Measurements from ENCODE around the gene RPEL1.
"Not testable (repeated sequence)": the region's sequence is repeated elsewhere in the genome, so short reads cannot be mapped to it uniquely, and the experiment has no call there.

The RPEL1 gene

GRCh38 chr10:103245587-103245986 is at the start of gene RPEL1:
Gene RPEL1 (plus strand): TSS chr10:103245887. CDS start chr10:103245997, 110 bp downstream.
- not testable (repeated sequence) for DNase-seq

DNA sequence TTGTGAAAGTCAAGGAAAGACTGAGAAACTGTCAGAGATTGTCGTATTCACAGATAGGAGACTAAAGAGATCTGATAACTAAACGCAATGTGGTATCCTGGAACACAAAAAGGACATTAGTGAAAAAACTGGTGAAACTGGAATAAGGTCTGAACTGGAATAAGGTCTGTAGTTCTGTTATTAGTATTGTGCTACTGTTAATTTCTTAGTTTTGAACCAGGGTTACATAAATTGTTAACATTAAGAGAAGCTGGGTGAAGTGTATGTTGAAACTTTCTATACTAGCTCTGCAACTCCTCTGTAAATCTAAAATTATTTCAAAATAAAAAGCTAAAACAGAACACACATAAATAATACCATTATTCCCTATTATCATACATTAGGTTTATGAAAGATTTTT is 49.2 kb upstream of the RPEL1 start:
- no peak for DNase-seq

- no peak for DNase-seq
Observed at GRCh38 chr10:103197174-103197573, 48.5 kb upstream of the RPEL1 start.

DNA sequence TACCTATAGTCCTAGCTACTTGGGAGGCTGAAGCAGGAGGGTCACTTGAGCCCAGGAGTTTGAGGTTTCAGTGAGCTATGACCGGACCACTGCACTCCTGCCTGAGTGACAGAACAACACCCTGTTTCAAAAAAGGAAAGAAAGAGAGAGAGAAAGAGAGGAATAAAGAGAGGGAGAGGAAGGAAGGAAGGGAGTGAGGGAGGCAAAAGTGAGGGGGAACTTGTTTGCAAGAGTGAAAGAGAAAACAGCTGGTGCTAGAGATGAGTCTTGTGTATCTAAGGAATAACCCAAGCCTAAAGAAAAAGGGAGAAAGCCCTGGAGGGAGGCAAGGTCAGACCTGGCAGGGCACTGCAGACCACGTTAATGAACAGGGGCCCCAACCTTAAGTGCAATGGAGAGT is 47.8 kb upstream of the RPEL1 start:
- DNase-seq = no peak

GRCh38 chr10:103198648-103199047 is 47.0 kb upstream of the RPEL1 start:
- DNase-seq = no peak

DNA sequence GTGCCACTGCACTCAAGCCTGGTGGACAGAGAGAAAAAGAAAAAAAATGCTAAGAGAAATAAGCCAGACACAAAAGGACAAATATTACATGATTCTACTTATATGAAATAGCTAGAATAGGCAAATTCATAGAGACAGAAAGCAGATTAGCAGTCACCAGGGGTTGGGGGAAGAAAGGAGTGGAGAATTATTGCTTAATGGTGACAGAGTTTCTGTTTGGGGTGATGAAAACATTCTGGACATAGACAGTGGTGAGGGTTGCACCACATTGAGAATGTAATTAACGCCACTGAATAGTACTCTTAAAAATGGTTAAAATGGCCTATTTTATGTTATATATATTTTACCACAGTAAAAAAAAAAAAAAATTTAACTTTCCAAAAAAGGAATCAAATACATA is 46.2 kb upstream of the RPEL1 start:
- no peak for DNase-seq

DNA sequence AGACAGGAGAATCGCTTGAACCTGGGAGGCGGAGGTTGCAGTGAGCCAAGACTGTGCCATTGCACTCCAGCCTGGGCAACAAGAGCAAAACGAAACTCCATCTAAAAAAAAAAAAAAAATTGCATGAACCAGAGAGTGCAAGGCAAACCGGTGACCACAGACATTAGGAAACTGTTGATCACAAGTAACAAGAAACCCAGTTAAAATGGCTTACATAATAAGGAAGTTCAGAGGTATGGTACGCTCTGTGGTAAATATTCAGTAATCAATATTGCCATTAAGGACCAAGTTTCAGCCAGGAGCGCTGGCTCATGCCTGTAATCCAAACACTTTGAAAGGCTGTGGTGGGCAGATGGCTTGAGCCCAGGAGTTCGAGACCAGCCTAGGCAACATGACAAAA is 43.4 kb upstream of the RPEL1 start:
- DNase-seq = no peak

GRCh38 chr10:103203466-103203865 is 42.2 kb upstream of the RPEL1 start:
- DNase-seq = no peak

DNA sequence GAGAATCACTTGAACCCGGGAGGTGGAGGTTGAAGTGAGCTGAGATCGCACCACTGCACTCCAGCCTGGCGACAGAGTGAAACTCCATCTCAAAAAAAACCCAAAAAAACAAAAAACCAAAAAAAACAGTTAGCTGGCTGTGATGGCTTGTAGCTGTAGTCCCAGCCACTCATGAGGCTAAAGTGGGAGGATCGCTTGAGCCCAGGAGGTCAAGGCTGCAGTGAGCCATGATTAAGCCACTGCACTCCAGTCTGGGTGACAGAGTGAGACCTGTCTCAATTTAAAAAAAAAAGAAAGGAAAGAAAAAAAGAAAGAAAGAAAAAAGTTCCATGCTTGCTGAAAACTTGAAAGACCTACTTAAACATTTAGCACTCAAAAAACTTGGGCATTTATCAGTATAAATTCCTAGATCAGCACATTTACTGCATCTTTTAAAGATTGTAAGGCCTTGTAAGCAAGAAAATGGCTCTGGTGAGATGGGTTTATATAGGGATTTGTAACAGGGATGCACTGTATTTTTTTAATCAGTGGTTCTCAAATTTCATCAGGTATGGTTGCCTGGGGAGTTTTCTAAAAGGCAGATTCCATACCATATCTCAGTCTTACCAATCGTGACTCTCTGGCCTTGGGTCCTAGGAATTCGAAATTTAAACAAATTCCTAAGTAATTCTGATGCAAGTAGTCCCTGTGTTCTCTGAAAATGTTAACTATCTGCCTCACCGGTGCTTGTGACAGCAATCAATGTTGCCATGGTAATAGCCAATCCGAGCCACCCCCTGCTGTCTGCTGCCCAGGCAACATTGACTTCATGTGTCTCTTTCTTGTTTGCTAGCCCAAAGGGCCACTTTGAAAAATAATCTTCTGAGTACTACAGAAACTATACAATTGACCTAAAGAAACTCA is 41.1 kb upstream of the RPEL1 start:
- DNase-seq = no peak

DNA sequence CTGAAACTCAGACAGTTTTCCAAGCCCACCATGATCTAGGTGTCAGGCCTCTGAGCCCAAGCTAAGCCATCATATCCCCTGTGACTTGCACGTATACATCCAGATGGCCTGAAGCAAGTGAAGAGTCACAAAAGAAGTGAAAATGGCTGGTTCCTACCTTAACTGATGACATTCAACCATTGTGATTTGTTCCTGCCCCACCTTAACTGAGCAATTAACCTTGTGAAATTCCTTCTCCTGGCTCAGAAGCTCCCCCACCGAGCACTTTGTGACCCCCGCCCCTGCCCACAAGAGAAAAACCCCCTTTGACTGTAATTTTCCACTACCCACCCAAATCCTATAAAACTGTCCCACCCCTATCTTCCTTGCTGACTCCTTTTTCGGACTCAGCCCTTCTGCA is 40.3 kb upstream of the RPEL1 start:
- DNase-seq = not testable (repeated sequence)

GRCh38 chr10:103206715-103207114 is 39.0 kb upstream of the RPEL1 start:
- not testable (repeated sequence) for DNase-seq

GRCh38 chr10:103207141-103207540 is 38.5 kb upstream of the RPEL1 start:
- DNase-seq = no peak

GRCh38 chr10:103207643-103208042 is 38.0 kb upstream of the RPEL1 start:
- not testable (repeated sequence) for DNase-seq

DNA sequence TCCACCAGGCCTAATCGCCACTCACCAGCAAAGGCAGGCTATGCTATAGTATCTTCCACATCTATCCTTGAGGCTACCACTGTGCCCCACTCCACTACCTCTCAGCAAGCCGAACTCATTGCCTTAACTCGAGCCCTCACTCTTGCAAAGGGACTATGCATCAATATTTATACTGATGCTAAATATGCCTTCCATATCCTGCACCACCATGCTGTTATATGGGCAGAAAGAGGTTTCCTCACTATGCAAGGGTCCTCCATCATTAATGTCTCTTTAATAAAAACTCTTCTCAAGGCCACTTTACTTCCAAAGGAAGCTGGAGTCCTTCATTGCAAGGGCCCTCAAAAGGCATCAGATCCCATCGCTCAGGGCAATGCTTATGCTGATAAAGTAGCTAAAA is 35.4 kb upstream of the RPEL1 start:
- not testable (repeated sequence) for DNase-seq

- DNase-seq = no peak
Observed at GRCh38 chr10:103215601-103216000, 30.1 kb upstream of the RPEL1 start.

- DNase-seq = not testable (repeated sequence)
Observed at GRCh38 chr10:103216362-103216761, 29.3 kb upstream of the RPEL1 start.

DNA sequence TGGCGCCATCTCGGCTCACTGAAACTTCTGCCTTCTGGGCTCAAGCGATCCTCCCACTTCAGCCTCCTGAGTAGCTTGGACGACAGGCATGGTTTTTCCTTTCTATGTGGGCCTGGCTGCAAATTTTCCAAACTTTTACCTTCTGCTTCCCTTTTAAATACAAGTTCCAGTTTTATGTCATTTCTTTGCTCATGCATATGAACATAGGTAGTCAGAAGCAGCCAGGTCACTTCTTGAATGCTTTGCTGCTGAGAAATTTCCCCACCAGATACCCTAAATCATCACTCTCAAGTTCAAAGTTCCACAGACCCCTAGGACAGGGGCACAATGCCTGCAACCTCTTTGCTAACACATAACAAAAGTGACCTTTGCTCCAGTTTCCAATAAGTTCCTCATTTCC is 21.6 kb upstream of the RPEL1 start:
- DNase-seq = no peak

DNA sequence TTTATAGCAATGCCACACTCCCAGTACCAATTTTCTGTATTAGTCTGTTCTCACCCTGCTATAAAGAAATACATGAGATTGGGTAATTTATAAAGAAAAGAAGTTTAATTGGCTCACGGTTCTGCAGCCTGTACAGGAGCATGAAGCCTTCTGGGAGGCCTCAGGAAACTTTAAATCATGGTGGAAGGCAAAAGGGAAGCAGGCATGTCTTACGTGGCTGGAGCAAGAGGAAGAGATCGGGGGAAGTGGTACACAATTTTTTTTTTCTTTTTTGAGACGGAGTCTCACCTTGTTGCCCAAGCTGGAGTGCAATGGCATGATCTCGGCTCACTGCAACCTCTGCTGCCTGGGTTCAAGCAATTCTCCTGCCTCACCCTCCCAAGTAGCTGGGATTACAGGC is 21.0 kb upstream of the RPEL1 start:
- not testable (repeated sequence) for DNase-seq

- no peak for DNase-seq
Observed at GRCh38 chr10:103225939-103226338, 19.7 kb upstream of the RPEL1 start.

DNA sequence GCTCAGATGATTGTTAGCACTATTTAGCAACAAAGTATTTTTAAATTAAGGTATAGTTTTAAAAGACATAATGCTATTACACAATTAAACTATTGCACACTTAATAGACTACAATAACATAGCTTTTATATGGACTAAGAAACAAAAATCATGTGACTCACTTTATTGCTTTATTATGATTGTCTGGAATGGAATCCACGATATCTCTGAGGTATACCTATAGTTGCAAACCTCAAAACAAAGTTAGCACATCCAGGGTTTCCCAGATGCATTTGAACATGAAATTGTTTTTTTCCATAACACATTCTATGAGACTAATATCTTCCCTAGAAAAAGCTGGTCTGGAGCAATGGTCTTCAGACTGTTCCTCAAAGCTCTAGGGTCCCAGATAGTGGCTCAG is 18.3 kb upstream of the RPEL1 start:
- no peak for DNase-seq

- no peak for DNase-seq
Observed at GRCh38 chr10:103231047-103231551, 14.6 kb upstream of the RPEL1 start.

DNA sequence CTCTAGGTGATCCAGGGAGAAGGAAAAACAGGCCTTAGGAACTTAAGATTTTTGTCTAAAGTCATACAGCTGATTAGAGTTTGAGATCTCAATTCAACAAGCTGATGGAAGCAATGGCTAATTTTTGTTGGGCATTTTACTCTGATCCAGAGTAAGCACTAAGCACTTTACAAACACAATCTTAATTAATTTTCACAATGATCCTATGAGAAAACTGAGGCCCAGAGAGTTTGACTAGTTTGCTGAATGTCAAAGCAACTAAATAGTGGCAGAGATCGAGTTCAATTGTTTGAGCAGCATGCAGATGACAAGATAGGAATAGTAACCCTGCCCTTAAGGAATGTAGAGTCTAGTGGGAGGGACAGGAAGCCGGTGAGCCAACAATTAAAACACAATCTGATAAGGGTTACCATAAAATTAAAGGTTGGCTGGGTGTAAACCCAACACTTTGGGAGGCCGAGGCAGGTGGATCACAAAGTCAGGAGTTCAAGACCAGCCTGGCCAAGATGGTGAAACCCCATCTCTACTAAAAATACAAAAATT is 13.5 kb upstream of the RPEL1 start:
- no peak for DNase-seq

DNA sequence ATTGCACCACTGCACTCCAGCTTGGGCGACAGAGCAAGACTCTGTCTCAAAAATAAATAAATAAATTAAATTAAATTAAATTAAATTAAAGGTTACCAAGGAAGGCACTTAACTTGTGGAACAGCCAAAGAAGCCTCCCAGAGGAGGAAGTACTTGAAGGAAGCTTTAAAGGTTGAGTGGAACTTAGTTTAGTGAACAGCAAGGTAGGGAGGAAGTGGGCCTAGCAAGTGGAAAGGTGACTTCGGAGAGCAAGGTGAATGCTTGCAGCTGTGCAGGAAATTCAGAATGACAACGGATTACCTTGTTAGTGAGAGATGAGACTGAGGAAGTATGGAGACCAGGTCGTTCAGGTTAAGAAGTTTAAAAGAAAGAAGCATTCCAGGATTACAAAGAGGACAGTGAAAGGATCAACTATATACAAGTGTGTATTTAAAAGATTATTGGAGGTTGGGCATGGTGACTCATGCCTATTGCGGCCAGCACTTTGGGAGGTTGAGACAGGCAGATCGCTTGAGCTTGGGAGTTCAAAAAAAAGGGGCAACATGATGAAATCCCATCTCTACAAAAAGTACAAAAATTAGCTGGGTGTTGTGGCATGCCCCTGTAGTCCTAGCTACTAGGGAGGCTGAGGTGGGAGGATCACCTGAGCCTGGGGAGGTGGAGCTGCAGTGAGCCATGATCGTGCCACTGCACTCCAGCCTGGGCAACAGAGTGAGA is 12.8 kb upstream of the RPEL1 start:
- no peak for DNase-seq

DNA sequence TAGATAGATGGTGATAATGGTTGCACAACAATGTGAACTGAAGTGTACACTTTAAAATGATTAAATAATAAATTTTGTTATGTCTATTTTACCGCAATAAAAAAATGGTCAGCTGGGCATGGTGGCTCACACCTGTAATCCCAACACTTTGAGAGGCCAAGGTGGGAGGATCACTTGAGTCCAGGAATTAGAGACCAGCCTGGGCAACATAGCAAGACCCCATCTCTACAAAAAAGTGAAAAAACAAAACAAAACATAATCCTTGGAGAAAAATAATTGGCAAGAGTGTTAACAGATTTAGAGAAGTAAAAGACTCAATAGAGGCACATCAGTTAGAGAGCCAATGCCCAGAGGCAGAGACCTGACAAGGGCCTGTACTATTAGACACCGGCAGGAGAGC is 9.9 kb upstream of the RPEL1 start:
- no peak for DNase-seq
